ENCODE measurements around the gene GLIS1.

GRCh38 chr1:53627031-53627430, 111.9 kb downstream of the GLIS1 start:
- TF ChIP-seq CTCF (IDR thresholded peaks at IDR 0.05 in 4 of 5, conservative IDR thresholded peaks at IDR 0.05 in 1 of 5) (no peak), POLR2A (IDR thresholded peaks at IDR 0.05) (no peak)
